ENCODE results near the gene DAB1.
"Not testable (repeated sequence)": the region's sequence is repeated elsewhere in the genome, so short reads cannot be mapped to it uniquely, and the experiment has no call there.

Gene DAB1

DNA sequence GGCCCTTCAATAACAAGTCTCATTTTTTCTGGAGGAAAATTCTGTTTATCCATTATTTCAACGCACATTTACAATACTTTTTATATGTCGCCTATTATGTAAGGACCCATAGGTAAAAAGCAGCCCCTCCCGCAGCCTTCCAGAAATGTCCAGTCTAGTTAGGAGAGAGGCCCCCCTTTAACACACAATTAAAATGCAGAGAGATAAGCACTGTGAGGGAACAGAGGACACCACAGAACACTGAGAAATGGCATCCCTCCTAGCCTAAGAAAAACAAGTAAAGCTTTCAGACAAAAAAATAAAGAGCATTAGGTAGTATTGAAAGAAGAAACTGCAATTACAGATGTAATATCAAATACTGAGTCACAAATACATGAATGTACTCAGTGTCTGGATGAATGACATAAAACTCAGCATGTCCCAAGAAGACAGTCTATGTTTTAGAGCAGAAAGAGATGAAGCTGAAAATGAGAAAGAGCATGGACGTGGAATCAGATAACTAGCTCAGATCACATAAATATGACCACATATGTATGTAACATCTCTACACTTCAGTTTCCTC lies 62.9 kb downstream of the DAB1 start:
- DNase-seq = no peak

DNA sequence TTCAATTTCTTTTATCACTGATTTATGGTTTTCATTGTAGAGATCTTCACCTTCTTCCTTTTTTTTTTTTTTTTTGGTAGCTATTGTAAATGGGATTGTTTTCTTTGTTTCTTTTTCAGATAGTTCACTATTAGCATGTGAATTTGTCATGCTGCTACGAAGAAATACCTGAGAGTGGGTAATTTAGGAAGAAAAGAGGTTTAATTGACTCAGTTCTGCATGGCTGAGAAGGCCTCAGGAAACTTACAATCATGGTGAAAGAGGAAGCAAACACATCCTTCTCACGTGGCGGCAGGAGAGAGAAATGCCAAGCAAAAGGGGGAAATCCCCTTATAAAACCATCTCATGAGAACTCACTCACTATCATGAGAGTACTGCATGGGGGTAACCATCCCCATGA lies 66.4 kb downstream of the DAB1 start:
- DNase-seq = no peak

DNA sequence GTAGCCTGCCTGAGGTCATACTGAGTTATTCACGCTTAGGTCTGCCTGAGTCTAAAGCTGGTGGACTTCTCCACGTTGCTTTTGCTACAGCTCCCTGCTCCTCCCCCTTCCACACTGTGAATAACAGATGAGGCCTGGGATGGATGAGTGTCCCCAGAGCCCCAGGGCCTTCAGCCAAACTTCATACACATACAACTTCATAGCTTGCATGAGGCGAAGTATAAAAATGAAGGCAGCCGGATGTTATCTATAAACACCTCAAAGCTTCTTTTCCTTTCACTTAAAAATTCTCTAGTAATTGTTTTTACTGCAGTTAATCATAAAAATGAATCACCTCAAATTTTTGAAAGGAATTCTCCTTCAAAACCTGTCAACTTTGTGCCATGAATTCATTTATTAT lies 70.2 kb downstream of the DAB1 start:
- DNase-seq = no peak

DNA sequence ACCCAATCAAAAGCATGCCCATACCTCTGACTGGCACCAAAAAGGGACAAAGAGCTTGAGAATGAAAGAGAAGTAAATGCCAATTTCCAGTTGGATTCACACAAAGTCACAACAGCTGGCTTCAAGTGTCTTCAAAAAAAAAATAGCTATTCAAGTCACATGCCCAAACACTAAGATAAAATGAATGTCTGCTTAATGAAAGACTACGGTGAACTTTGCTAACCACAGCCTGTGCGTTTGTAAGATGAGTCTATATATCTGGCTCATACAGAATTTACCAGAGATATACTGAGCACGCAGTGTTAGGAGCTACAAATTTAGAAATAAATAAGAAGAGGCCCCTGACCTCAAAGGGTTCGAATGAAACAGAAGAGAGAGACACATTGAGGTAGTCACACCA lies 73.2 kb downstream of the DAB1 start:
- no peak for DNase-seq

DNA sequence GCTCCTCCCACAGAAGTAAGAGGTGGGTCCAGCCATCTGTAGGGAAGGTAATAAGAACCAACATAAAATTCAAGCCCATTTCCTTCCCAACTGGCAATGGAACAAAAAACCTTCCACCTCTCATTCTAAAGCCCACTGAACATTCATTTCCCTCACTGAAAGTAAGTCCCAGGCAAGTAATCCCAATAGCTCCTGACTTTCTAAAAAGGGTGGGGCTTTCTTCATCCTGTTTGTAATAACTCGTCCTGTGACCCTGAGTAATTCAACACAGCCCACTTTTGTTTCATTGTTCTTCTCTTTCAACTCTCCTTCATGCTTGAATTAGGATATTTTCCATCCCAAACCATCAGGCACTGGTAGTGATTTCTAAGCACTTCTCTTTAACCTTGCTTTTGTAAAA lies 74.9 kb downstream of the DAB1 start:
- no peak for DNase-seq

DNA sequence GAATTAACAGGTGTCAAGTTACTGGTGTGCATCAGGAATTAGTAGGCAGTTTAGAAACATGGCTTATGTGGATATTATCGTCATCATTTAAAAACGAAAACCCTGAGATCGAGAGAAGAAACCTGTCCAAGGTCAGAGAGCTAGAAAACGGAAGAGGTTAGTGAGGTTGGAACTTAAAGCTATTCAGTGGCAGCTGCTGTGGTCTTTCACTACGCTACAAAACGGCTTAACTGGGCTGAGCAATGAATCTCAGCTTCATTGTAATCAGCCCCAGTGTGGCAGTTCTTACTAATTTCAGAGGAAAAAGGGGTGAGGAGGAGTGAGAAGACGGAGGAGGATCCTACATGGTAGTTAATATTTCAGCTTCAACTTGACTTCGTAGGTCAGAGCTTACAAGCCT lies 77.9 kb downstream of the DAB1 start:
- no peak for DNase-seq

DNA sequence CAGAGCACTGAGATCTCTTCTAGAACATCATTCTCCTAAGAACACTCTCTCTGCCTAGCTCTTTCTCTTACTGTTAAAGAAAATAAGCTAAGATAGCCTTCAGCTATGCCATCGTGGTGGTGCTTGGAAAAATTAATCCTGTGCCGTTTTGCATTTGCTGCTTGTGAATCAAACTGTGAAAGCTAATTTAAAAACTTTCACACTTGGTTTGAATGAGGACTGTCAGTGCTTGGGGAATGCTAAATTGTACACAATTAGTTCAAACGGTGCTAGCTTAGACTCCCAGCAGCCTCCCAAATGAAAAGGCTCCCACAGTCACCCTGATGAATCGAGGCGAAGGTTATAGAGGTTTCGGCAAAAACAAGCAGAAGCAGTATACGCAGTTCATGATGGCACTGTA lies 79.6 kb downstream of the DAB1 start:
- no peak for DNase-seq

DNA sequence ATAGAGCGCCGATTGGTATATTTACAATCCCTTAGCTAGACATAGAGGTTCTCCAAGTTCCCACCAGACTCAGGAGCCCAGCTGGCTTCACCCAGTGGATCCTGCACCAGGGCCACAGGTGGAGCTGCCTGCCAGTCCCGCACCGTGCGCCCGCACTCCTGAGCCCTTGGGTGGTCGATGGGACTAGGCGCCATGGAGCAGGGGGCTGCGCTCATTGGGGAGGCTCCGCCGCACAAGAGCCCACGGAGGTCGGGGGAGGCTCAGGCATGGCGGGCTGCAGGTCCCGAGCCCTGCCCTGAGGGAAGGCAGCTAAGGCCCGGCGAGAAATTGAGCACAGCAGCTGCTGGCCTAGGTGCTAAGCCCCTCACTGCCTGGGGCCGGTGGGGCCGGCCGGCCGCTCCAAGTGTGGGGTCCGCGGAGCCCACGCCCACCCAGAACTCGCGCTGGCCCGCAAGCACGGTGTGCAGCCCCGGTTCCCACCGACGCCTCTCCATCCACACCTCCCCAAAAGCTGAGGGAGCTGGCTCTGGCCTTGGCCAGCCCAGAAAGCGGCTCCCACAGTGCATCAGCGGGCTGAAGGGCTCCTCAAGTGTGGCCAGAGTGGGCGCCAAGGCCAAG lies 80.5 kb downstream of the DAB1 start:
- not testable (repeated sequence) for DNase-seq

DNA sequence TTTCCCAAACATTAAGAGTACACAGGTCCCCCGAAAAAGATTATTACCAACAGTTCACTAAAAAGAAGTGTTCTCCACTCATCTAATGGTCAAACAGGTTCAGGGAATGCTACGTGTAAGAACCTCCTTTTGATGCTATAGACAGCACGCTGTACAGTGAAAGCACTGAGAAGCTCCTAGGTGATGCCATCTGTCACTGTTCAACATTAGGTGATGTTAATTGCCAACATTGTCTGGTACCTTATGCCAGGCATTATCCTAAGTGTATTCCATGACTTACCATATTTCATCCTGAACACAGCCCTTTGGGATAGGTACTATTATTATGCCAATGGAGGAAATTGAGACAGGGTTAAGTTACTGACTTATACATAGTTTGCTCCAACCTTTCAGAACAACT lies 82.1 kb downstream of the DAB1 start:
- DNase-seq = no peak

DNA sequence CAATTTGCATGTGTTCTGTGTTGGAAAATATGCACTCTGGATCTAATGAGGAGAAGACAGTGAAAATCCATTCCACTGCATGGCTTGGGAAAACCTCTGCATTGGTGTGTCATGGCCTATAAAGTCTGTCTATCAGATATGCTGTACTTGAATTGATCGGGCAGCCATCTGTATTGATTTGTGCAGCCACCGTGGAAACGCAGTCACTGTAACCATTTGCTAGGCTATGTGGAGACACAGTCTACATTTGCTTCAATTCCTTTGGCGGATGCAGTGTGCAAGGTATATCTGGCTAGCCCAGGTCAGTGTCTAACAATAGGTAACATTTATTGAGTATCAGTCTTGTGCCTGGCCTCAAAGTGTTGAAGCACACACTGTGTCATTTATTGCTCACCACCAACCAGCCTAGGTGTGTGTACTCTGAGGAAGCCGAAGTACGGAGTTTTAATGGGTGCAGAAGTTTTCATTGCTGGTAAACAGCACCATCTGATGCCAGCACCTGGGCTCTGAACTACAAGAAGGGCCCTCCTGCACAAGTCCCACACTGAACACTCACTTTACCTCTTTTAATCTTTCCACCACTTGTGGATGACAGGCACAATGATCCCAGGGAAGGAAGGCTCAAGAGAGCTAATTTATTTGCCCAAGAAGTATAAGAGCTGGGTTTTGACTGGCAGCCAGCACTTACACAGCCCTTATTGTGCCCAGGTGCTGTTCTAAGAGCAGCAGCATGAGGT lies 83.4 kb downstream of the DAB1 start:
- DNase-seq = no peak

DNA sequence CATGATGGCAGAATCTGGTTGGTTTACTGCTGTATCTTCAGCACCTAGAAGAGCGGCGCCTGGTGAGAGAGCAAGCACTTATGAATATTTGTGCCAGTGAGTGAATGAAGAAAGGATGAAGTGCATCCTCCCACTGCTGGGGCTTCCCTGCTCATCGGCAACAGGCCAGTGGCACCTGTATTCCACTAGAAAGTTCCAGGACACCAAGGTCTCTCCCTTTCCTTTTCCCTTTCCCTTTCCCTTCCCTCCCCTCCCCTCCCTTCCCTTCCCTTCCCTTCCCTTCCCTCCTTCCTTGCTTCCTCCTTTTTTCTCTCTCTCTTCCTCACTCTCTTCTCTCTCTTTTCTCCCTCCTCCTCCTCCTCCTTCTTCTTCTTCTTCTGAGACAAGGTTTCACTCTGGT lies 86.2 kb downstream of the DAB1 start:
- DNase-seq = no peak

DNA sequence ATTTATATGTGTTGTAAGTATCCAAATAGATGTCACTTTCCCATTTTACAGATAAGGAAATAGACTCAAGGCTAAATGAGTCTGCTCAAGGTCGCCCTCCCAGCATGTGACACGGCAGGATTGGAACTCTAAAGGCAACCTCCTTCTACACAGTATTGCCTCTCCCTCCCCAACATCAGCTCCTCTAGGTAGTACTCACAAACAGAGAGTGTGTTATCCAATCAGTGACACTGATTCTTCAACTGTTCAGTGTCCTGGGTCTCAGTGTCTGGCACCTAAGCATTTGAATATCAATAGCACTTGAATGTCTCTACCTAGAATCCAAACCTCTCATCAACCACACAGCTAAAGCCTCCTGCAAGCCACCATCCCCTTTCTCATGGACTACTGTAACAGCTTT lies 87.1 kb downstream of the DAB1 start:
- DNase-seq = no peak

DNA sequence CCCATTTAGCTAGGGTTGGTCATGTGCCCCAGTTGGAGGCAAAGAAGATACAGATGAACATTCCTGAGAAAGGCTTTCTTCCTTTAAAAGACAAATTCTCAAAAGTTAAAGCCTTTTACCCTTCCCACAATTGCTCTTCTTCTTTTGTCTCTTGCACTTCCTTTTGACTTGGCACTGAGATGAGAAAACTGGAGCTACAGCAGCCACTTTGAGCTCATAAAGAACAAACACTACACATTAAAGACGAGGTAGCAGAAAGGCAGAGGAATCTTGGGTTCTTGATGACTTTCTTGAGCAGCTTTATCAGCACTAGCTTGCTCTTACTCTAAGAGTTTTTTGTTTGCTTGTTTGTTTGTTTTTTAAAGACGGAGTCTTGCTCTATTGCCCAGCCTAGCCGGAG lies 92.2 kb downstream of the DAB1 start:
- DNase-seq = no peak

DNA sequence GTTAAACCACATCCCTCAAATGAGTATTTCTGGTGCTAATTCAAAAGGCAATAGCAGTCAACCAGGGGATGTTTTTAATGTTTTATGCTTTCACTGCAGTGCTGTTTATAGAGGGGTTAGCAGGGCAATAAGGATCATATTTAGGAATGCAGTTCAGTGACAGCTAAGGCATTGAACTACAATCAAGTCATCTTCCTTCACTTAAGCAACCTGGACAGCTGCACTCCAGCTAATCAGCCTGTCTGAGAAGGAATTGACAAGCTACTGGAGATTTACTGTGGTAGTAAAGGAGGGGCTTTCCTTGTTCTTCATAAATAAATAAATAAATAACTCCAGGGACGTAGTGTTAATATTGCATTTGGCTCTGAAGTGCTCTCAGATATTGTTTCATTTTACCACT lies 93.9 kb downstream of the DAB1 start:
- no peak for DNase-seq

DNA sequence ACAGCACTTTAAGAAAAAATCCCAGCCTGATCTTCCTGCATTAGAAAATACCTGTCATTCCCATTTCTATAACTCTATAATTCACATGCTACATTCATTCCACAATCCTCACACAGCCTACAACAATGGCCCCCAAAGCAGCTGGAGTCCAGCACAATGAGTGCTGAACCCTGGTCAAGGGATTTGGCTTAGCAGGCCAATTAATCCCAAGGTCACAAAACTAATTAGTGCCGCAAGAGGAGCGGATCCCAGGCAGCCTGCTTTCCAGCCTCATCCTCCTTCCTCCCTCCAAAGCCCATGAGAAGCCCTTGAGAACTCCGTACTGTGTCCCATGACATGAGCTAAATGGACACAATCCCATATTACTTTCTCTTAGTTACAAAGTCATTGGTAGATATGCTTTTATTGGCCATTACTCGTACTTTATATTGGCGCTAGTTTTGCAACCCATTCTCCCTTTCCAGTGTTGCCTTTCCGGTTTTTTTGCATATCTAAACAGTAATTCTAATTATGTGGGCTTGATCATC lies 94.8 kb downstream of the DAB1 start:
- DNase-seq = no peak

DNA sequence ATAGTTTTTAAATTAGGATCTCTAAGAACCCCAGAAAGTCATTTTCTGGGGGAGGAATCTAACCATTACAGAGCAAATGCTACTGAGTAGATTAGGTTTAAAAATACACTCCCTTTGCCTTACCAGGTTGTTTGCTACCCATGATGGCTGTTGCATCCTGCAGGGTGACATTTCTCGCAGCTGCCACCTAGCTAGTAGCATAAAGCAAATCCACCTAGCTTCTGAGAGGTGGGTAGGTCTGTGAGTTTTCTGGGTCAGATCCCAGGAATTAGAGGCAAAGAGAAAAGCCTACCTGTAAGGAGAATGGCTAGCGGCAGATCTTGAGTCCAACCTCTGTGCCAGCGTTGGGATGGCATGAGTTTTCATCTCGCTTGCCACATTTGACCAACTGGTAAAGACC lies 95.9 kb downstream of the DAB1 start:
- no peak for DNase-seq

DNA sequence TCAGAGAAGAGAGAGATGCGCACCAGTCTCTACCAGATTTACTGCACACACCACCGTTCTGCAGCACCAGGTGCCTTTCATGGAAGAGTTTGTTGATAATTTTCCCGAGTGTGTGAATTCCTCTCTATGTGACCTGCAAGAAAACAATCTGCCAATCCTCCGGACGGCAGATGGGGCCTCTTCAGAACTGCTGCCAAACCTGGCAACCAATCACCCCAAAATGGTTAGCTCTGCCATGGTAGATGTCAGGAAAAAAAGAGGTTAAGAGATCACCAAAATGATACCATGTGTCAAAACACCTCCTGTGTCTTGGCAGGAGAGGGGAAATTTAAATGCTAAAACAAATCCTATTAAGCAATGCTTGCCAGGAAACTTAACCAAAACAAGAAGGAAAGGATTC lies 96.5 kb downstream of the DAB1 start:
- no peak for DNase-seq

DNA sequence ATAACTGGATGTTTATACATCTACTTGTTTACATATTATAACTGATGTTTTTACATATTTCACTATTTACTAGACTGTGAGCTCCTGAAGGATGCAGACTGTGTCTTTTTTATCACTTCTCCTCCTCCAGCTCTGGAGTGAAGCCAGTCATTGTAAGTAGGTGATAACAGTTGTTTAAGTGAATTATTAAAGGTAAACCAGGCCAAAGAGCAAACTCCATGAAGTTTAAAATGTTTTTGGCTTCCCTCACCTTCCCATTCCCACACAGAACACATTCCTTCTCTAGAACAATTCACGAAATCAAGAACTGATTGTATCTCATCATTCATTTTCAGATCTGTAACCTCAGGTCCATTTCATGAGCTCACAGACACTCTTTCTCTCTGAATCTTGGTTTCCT lies 98.3 kb downstream of the DAB1 start:
- no peak for DNase-seq

DNA sequence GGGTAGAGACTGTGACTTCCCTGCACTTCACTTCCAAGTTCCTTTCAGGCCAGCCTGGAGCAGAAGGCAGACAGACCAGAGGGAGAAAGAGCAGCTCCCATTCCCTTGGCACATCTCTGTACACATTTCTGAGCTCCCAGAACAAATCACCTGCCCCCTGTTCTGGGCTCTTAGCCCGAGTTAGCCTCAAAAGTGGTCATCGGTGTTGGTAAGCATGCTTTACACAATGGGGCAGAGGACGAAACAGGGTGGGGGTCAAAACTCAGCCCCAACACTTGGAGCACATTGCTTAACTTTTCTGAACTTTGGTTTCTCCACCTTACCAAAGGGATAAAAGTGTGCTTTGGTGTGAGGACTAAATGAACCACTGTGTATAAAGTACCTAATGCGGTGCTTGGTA lies 98.7 kb downstream of the DAB1 start:
- no peak for DNase-seq

DNA sequence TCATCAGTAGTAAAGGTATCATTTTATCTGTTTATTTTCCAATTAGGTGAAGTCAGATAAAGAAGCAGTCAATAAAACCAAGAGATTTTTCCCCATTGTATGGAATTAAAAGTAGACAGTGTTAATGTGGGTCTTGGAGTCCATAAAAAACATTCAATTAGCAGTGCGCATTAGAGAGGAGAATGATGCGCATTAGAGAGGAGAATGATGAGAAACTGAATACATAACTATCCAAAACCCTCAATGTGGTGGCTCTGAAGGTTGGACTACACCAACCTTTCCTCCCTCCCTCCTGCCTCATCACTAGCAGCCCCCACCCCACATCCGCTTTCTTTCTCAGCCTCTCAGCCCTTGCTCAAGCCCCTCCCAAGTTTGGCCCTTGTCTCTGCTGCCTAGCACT lies 99.5 kb downstream of the DAB1 start:
- no peak for DNase-seq

DNA sequence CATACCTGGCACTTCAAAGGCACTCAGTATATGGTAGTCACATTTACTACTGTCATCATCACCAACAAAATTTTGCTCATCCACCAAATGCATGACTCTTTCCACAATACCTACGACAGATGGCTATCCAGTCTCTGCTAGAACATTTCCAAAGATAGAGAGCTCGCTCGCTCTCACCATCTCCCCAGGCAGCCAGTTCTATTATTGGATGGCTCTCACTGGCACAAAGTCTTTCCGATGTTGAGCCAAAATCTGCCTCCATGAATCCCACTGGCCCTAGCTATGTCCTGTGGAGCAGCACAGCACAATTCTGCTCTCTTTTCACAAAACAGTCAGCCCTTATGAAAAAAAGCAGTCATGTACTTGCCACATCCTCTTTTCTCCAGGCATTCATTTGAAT lies 102.1 kb downstream of the DAB1 start:
- no peak for DNase-seq

DNA sequence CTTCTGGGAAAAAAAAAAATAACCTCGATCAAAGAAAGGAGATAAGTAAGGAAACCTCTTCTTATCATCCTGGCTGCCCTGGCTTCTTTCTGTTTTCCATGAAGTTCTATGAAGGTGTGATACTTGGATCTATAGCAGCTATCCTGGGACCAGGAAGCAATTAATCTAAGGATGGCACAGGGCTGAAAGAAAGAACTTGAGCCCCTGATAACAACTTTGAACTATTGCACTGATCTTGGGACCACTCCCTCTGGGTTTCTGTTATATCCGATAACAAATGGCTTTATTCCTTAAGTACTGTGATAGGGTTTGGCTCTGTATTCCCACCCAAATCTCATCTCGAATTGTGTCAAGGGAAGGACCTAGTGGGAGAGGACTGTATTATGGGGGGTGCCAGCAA lies 104.1 kb downstream of the DAB1 start:
- no peak for DNase-seq

DNA sequence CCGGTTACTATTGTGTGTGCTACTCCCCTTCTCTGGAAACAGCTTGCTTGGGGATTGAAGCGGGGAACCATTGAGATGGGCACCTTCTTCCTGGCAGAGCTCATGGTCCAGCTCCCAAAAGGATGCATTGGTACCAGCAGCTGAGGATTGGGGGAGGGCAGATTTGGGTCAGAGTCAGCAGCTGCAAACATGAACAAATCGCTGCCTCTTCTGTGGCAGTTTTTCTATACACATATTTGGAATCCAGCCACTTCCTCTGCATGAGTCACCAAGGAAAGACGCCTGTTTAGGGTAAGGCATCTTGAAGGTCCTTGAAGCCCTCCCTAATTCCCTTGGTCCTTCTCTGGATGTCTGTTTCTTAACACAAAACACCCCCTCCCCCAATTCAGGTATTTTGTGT lies 104.7 kb downstream of the DAB1 start:
- DNase-seq = no peak

DNA sequence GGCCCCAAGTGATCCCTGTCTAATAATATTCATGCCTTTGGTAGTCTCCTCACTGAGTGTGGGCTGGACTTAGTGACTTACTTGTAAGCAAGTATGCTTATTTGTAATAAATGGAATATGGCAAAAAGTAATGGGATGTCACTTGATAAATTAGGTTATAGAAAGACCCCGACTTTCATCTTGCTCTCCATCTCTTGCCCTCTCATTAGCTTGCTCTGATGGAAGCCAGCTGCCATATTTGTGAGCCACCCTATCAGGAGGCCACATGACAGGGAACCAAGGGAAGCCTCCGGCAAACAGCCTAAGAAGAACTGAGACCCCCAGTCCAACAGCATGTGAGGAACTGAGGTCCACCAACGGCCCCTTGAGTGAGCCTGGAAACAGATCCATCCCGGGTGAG lies 107.0 kb downstream of the DAB1 start:
- no peak for DNase-seq

Measured in inflammatory macrophage (primary cell).